Fibroblast of skin of scalp (primary cell): ENCODE results near the gene TAOK3. TPM values are rescaled to one million over a fixed set of nuclear protein-coding genes. Genes with fewer than 3 reads are reported as not detected.
"Not testable (repeated sequence)": the region's sequence is repeated elsewhere in the genome, so short reads cannot be mapped to it uniquely, and the experiment has no call there.

ENCODE experiments used
- DNase-seq: peaks from one replicate; pipeline ENCODE4 v3.0.0-alpha.2; 2013
- polyA plus RNA-seq, 2 experiments: library from polyadenylated mRNA; unstranded; fragments of 120-200 nt; gene quantifications; one replicate each; pipeline ENCODE4 v1.2.1, GENCODE V29; 2013; ENCODE audit not compliant: insufficient read length in 2 of 2

TAOK3 gene
- polyA plus RNA-seq (2013, experiment 1 of 2; ENCODE audit: insufficient read length), result 15.4 TPM
- 18.7 TPM for polyA plus RNA-seq (2013, experiment 2 of 2; ENCODE audit: insufficient read length)

DNA sequence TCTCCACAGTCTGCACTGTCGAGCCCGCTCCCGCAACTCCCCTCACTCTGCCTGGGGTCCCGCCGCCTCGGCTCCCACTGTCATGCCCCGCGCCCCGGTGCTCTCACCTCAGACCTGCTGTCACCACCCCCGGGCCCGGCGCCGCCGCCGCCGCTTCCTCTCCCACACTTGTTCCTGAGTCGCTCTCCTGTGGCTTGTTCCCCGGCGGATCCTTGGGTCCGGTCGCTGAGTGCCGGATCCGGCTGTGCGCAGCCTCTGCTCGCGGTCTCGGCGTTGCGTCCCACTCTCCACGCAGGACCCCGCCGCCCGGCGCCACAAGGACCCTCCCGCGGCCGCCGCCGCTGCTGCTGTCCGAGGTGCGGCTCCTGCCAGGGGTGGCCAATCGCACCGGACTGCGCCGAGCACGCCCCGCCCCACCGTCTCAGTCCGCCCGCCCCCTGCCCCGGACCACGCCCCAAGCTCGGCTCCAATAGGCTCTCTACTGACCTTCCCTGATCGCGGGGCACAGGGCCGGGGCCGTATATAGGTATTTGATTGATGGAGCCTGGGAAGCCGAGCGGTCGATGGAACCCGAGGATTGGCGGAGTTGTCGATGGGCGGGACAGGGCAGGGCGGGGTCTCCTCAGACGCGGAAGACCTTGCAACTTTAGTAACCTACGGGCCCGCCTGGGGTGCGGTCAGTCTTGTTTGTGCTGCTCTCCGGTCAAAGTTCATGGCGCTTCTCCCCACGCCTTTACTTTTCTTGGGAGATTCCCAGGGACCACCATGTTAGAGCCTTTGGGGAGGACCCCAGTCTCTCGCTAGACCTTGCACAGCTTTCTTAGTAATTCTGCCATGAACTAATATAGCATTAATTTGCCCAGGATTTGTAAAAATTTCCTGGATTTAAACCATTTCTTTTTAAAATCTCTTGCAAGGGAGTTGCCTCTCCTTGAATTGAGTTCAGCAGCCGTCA, at the start of gene TAOK3:
Gene TAOK3 (minus strand): TSS at position 367 of the 955 bp plus-strand sequence. CDS start 117,340 bp downstream, outside the sequence.
- peak; percentile 99 for DNase-seq

DNA sequence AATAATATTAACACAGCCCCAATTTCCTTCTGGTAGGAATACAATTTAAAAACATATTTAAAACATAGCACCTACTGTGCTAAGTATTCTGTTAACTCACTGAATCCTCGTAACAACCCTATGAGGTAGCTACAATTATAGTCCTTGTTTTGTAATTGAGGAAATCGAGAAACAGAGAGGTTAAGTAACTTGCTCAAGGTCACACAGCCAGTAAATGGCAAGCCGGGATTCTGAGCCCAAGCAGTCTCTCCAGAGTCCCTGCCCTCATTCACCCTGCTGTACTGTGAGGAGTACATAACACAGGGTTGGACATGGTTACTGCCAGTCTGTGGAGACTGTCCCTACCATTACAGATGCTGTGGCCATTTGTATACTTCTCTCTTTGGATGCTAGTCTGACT, 48.0 kb upstream of the TAOK3 start:
- DNase-seq, result no peak

DNA sequence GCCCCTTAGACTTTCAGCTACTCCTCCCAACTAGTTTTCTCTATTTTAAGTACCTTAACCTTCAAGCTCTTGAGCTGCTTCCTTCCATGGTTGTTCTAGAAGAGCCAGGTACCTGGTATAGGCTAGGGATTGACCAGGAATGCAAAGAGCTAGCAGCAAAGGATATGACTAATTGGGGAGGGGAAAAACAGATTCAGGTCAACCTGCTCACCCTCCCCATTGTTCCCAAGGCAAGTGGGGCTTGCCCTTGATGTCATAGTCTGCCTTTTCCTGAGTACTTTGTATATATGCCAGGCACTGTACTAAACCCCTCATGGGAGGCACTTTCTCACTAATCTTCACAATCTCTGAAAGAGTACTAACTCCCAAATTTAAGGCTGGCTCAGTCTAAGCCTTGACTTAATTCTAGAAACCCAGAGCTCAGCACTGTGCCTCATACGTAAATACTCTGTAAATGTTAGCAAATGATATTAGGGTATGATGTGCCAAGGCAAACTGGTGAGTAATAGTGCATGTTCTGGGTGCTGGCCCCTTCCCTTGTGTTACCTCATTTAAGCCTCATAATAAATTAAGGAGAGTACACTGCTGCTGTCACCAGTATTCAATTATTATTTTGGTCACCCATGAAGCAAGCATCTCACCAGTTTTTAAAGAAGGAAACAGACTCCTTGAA, 45.8 kb upstream of the TAOK3 start:
- no peak for DNase-seq

DNA sequence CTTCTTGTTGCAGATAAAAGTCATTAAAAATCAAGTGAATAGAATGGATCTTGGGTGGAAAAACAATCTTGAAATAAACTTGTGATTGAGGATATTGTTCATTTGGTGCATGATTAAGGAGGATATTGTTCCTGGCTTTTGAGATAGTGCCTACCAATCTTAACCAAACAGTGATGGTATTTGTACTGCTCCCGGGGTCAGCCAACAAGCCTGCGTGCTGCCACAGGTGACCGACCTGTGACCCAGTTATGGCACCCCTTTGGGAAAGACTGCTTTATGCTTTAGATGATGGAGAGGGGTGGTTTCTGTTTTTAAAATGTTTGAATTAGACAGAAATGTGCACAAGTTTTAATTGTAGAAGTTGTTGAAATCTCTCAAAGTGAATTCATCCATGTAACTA, 45.2 kb upstream of the TAOK3 start:
- DNase-seq, result no peak

DNA sequence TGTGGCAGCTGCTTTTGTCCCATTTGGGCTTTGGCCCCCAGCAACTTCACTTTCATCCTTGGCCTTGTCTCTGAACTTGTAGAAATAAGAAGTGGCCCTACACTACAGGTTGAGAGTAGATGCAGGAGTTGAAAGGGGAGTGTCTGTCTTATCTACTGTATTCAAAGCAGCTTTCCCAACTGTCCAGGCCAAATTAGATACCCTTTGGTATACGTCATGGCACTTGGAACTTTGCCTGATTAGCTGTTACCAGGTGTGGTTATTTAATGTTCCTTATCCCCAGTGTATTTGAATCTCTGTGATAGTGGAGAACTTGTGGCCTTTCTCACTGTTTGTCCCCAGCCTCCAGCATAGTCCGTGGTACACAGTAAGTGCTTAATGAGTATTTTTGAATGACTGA, 37.1 kb upstream of the TAOK3 start:
- no peak for DNase-seq

DNA sequence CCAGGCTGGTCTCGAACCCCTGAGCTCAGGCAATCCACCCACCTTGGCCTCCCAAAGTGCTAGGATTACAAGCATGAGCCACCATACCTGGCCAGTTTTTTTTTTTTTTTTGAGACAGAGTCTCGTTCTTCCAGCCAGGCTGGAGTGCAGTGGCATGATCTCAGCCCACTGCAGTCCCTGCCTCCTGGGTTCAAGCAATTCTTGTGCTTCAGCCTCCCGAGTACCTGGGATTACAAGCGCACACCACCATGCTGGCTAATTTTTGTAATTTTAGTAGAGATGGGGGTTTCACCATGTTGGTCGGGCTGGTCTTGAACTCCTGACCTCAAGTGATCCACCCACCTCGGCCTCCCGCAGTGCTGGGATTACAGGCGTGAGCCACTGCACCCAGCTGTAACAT, 35.5 kb upstream of the TAOK3 start:
- not testable (repeated sequence) for DNase-seq

DNA sequence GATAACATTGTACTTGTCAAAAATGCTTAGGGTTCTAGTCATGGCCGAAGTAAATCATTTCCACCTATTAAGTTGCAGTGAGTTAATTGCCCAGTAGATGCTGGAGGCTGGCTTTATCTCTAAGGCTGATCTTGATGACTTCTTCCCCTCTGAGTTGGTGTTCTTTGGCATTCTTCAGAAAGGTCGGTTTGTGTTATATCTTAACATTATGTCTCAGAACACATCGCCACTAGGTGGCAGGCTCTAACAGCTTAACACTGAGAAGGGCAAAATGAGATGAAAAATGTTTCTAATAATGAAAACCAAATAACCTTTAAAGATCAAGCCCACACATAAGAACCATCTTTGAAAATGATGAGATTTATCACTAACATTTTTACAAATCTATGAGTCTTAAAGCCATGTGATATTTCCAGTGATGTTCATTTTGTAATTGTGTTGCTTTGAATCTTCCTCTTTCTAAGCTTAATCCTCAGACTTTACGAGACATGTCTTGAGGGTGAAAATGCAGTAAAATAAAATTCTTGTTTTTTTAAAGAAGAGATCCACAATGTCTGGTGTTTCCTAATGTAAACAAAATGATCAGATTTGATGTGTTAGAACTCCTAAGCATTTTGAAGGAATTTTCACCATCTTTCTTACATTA, 32.3 kb upstream of the TAOK3 start:
- DNase-seq, result peak; percentile 55

DNA sequence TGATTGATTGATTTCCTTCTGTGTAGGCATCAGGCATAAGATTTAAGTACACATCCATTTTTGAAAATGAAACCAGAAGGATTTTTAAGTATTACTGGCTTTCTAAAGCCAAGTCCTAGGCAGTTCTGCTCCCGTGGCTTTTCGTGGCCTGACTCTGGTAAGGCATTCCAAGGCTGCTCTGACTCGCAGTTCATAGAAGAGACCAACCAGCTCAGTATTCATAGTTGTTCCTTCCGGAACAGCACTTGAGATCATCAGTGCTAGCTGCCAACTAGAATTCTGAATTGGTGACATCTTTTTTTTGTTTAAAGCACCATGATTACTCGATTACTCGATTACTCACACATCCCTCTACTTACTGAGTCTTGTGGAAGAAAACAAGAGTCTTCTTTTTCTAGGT, 29.5 kb upstream of the TAOK3 start:
- DNase-seq, result peak; percentile 73

DNA sequence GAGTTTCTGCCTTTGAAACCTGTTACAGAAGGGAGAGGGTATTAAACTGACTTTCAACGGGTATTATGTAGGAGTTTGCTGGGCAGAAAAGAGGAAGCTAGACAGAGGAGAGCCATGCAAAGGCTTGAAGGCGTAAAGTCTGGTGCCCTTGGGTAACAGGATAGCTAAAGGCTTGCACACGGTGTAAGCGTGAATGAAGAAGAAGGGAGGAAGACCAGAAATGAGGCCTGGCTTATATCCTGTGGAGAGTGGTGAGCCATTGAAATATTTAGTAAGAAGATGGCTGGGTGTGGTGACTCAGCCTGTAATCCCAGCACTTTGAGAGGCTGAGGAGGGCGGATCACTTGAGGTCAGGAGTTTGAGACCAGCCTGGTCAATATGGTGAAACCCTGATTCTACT, 26.2 kb upstream of the TAOK3 start:
- no peak for DNase-seq

DNA sequence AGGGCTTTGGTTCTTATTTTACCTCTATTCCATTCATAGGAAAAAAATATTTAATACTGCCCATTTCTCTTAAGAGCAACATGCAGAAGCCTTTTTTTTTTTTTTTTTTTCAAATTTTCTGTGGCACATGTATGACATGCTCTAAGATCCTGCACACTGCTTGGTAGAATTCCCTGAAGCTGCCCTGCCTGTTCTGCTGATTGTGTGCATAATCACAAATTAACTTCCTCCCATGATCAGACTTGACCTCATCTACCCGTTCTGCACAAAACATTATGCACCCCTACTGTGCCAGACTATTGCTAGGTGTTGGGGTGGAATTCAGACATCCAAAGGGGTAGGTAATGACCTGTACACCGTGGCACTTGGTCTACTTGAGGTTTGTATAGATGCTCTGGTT, 25.8 kb upstream of the TAOK3 start:
- no peak for DNase-seq

DNA sequence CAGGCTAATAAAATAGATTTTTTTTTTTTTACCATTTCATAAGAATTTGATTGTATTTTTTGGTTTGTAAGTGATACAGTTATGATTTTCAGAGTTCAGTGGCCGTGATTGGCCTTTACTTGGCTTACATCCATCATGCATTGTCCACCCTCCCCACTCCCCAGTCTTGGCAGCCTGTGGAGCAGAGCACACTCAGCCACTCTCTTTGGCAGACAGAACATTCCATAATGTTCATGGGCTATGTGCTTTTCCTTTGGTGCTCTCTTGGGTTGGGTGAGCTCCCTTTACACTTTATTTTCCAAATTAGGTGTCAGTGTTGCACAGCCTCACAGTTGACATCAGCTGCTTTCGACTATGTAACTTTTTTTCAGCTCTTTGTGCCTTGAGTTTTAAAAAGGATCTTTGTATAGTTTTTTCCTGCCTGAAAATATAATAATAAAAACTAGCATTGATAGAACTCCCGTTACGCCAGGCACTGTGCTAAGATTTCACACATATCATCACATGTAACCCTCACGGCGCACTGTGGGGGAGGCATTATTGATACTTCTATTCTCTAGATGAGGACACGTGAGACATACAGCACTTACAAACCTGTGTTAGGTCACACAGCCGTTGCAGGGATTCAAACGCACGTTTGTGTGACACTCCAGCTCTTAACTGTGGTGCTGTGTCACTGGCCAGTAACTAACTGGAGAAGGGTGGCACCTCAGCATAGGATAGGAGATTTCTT, 25.2 kb upstream of the TAOK3 start:
- no peak for DNase-seq

DNA sequence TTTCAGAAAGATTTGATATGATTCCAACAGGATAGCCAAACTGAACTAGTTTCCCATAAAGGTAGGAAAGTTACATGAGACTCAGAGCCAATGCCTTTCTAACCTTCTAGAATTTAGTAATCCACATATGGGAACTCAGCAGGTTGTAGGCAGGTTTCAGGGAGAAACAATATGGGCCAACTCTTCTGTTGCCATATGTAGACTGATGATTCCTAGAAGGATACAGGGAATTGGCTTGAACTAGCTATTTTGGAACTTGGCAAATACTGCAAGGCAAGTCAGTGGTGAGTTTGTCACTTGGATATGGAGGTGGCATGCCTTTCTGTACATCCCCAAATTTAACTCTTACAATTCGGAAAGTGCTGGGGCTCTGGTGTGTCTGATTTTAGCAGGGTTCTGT, 19.1 kb upstream of the TAOK3 start:
- DNase-seq, result no peak

DNA sequence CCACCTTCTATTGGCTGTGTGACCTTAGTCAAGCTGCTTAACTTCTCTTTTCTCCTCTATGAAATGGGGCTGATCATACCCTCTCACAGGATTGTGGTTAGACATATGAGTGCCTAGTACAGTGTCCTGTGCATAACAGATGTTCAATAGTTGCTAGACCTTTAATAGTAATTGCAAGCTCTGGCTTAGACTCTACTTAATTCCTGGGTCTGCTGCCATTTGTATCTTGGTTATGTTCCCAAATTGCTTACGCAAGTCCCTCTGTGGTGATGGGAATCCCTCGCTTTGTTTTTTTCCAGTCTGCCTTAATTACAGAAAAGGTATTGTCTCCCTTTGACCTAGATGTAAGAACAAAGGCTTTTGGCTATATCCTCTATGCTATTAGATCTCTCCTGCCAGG, 18.7 kb upstream of the TAOK3 start:
- DNase-seq, result no peak

DNA sequence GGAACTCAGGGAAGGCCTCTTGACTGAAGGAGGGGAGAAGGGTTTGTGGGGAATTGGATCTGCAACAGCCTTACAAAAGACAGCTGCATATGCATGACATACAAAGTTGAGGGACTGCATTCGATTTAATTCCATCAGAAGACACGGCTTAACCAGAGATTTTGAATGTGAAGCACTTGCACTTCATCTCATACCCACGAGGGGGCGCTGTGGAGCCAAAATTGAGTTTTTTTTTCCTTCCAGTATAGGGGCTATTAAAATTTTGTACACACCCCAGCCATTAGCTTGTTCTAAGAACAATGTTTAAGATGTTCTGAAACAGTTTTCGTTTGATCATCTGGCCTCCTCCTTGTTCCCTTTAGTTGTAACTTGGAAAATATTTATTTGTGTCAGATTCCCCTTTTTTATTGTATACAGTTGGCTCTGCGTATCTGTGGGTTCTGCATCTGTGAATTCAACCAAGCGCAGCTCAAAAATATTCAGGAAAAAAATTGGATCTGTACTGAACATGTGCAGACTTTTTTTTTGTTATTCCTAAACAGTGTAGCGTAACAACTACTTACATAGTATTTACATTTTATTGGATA, 5.3 kb upstream of the TAOK3 start:
- peak; percentile 59 for DNase-seq

DNA sequence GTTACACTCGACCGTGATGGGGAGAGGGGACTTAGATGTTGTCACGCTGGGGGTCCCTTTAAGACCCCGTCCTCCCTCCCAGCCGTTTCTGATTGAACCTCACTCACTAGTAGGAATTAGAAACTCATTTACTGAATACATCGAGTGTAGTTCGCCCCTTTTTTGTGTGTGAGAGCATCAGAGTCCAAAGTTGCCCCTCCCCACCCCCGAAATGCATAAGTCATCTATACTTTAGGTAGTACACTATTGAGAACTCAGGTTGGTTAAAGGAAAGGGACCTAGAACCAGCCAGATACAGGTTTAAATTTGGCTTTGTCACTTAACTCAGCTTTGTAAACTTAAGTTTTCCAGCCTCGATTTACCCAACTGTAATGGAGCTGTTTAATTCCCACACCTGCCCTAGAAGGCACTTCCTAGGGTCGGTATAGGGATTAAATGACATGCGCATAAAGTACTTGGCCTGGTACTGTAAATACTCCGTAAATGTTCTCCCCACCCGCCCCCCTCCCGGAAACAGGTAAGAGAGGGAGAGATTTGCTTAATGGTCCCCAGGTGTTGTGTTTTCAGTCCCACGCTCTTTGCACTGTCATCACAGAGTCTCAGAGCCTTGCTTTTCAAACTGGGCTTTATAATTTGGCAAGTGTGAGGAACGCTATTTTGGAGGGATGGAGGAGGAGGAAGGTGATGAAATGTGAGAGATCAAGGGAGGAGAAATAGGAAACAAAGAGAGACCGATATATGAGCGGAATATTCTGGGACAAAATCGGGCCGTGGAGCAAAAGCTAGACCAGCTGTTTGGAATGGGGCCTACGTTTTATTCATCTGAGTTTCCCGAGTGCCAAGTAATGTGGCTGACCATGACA, 4.5 kb upstream of the TAOK3 start:
- no peak for DNase-seq

DNA sequence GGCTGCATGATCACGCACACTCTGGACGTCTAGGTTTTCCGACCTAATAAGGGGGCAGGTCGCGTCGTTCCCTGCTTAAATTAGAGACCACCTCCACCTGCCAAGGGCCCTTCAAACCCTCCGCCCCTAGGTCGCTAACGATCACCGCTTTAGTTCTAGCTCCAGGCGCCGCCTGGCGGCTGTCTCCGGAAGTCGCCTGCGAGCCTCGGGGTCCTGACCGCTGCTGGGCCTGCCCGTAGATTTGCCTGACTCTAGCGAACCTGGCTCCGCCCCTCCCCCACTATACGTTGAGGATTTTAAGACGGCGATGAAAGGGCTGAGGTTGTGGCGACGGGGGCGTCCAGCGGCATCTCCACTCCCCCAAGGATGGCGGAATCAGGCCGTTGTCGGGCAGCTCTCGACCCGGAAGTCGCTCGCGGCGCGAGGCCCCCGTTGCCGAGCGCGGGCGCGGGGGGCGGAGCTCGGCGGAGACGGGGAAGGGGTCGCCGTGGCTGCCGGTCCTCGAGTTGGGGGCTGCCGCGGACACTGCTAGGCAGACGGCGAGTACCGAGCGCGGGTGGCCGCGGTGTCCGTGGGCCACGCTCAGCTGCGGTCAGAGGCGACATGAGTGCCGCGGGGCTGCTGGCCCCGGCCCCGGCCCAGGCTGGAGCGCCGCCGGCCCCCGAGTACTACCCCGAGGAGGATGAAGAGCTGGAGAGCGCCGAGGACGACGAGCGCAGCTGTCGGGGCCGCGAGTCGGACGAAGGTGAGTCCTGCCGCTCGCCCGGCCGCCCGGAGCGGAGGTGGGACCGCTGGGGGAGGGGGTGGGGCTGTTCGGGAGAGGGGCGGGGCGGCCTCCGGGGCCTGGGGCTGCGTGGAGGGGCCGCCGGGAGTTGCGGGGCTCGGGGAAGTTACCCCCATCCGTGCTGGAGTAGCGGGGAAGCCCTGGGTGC, 3.6 kb upstream of the TAOK3 start, which contains the start of gene SUDS3:
Gene SUDS3 (plus strand): TSS at position 467 of the 932 bp plus-strand sequence. CDS start 137 bp downstream, at position 604.
- DNase-seq, result peak; percentile 75

DNA sequence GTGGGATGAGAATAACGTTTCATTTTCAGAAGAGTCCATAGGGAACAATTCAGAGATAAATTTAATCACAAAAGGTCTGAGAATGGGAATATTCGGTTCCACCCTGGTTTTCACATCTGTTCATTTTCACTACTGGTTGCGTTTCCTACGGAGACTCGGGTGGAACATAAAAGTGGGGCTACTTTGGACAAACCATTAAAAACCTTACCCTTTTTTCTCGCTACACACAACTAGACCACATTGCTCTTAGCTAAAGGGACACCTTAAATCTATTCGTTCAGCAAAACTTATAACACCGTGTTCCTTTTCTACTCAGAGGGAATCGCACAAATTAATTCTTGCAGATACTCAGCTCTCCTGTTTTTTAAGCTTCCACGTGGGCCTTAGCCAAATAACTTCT, 2.6 kb upstream of the TAOK3 start:
- DNase-seq, result no peak

DNA sequence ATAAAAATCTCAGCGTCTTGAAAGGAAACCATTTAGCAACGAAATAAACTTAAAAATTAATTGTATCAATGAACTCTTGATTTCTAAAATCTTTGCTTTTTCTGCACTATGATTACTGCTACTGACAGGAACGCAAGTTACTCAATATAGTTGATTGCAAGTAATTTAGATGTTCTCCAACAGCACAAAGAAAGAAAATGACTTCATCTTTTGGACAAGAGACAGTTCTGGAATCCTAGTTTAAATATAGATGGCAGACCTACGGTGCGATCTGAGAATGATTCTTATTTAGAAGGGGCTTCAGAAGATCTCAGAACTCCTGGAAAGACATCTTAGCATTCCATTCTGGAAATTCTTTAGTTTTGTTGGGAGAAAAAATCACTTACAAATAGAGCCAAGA, 2.2 kb upstream of the TAOK3 start:
- no peak for DNase-seq

DNA sequence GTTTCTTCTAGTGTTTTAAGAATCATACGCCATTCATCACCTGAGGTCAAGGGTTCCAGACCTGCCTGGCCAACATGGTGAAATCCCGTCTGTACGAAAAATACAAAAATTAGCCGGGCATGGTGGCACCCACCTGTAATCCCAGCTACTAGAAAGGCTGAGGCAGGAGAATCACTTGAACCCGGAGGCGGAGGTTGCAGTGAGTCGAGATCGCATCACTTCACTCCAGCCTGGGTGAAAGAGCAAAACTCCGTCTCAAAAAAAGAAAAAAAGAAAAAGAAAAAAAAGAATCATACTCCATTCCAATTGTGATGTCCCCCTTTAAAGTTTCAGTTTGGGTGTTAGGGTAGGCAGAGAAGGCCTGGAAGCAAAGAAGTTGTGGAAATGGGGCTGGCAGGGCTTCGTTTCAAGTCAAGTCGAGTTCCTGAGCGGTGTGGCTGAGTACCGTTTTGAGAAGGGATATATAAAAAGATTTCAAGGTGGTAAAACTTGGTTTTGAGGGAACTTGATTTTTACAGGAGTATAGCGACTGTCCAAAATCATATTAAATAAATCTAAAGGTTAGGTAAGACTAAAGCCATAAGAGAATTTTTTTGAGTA, 1.5 kb upstream of the TAOK3 start:
- no peak for DNase-seq
